HCT116 (cell line): ENCODE results near the gene TAF3.

Experiments used
- CEBPB ChIP-seq: IDR thresholded peaks from 2 replicates; pipeline ENCODE4 v1.6.1; 2012; ENCODE audit warnings: low read depth
- JUND ChIP-seq: IDR thresholded peaks from 2 replicates; pipeline ENCODE4 v1.6.1; 2012
- POLR2AphosphoS5 ChIP-seq: IDR thresholded peaks from 2 replicates; pipeline ENCODE4 v1.6.1; 2011; ENCODE audit warnings: mild to moderate bottlenecking, low read depth, low read length, moderate library complexity
- RAD21 ChIP-seq: IDR thresholded peaks from 2 replicates; pipeline ENCODE4 v1.6.1; 2012; ENCODE audit warnings: low read depth, mild to moderate bottlenecking
- SIN3A ChIP-seq: IDR thresholded peaks from 2 replicates; pipeline ENCODE4 v1.6.1; 2012; ENCODE audit warnings: low read depth
- SP1 ChIP-seq: IDR thresholded peaks from 2 replicates; pipeline ENCODE4 v1.6.1; 2012; ENCODE audit warnings: low read depth
- TF ChIP-seq, protein P1 (sequence below): IDR thresholded peaks from 2 replicates; pipeline ENCODE4 v1.6.1; 2012
- TF ChIP-seq, protein P2 (sequence below), 3 experiments: fragments of 200-600 bp in 1 of 3; sonication (generic) in 1 of 3; IDR thresholded peaks in 2 of 3; conservative IDR thresholded peaks in 1 of 3; 2 replicates each; pipeline ENCODE4 v1.5.1; 2012 to 2017; ENCODE audit warnings: low read depth in 2 of 3, low read length in 2 of 3, antibody characterized with exemption in 1 of 3, borderline replicate concordance in 1 of 3, control low read depth in 1 of 3, mild to moderate bottlenecking in 1 of 3, mixed read lengths in 1 of 3, mixed run types in 1 of 3, moderate library complexity in 1 of 3; ENCODE audit not compliant: insufficient read depth in 1 of 3

DNA sequence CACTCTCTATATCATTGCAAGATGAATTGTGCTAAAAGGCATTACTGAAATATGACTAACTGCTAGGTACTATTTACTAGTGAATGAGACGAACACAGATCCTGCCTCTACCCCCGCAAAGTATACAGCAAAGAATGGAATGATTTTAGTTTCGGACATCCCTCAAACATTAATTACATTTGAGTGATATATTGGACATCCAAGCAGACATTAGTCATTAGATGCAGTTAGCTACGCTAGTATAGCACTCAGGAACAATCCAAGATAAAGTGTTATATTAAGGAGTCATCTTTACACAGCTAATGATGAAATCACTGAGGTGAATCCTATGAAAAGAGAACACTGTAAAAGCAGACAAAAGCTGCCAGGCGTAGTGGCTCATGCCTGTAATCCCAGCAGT lies 7.3 kb upstream of the TAF3 start:
- no peak for TF ChIP-seq SP1
- TF ChIP-seq, protein P1, sequence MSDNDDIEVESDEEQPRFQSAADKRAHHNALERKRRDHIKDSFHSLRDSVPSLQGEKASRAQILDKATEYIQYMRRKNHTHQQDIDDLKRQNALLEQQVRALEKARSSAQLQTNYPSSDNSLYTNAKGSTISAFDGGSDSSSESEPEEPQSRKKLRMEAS: no peak
- TF ChIP-seq JUND: no peak
- TF ChIP-seq, protein P2, sequence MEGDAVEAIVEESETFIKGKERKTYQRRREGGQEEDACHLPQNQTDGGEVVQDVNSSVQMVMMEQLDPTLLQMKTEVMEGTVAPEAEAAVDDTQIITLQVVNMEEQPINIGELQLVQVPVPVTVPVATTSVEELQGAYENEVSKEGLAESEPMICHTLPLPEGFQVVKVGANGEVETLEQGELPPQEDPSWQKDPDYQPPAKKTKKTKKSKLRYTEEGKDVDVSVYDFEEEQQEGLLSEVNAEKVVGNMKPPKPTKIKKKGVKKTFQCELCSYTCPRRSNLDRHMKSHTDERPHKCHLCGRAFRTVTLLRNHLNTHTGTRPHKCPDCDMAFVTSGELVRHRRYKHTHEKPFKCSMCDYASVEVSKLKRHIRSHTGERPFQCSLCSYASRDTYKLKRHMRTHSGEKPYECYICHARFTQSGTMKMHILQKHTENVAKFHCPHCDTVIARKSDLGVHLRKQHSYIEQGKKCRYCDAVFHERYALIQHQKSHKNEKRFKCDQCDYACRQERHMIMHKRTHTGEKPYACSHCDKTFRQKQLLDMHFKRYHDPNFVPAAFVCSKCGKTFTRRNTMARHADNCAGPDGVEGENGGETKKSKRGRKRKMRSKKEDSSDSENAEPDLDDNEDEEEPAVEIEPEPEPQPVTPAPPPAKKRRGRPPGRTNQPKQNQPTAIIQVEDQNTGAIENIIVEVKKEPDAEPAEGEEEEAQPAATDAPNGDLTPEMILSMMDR (IDR thresholded peaks at IDR 0.05 in 2 of 3, conservative IDR thresholded peaks at IDR 0.05 in 1 of 3; ENCODE audit: borderline replicate concordance in 1 of 3, insufficient read depth in 1 of 3, low read depth in 2 of 3, low read length in 2 of 3): no peak
- TF ChIP-seq POLR2AphosphoS5: no peak
- TF ChIP-seq CEBPB: no peak
- no peak for TF ChIP-seq RAD21
- no peak for TF ChIP-seq SIN3A
